Endothelial cell of umbilical vein (primary cell): ENCODE data around the gene SRSF1. TPM values are rescaled to one million over a fixed set of nuclear protein-coding genes. Genes with fewer than 3 reads are reported as not detected.

Experiments used
- BruUV-seq: library from RNA; stranded (reverse); fragments of 400-500 nt; replicated peaks from 2 replicates; lab custom pipeline; 2021; lab: Mats Ljungman, UMichigan
- CTCF ChIA-PET: fragments of 300-600, 350-600 bp; sonication (Branson Sonifier 250); formaldehyde crosslinking; loops from one replicate; lab custom pipeline; 2021; ENCODE audit warnings: antibody characterized with exemption, inconsistent platforms; lab: Charles Lee
- POLR2A ChIA-PET: fragments of 300-600, 350-600 bp; sonication (Branson Sonifier 250); formaldehyde crosslinking; loops from one replicate; lab custom pipeline; 2021; ENCODE audit warnings: antibody characterized with exemption, inconsistent platforms; lab: Charles Lee
- DNase-seq: peaks from one replicate; pipeline ENCODE4 v3.0.0-alpha.2; 2011; ENCODE audit warnings: low read depth, low spot score
- FAIRE-seq: peaks from 2 replicates; lab custom pipeline; 2011; peaks lifted over from hg19 to GRCh38; lab: Jason Lieb, UNC
- H2AFZ ChIP-seq: 2 replicates; pipeline ENCODE4 v1.6.0; 2012; ENCODE audit warnings: low read depth, low read length, control low read depth, inconsistent platforms
- H3K27ac ChIP-seq: 2 replicates; pipeline ENCODE4 v1.5.1; 2011; ENCODE audit warnings: low read depth, mild to moderate bottlenecking, control low read depth, low read length, moderate library complexity; ENCODE audit not compliant: insufficient read depth
- H3K27me3 ChIP-seq, 2 experiments: 2 replicates each; pipeline versions ENCODE4 v1.6.0 to v1.6.1; 2011; ENCODE audit warnings: low read length in 2 of 2, mixed read lengths in 1 of 2; ENCODE audit not compliant: control insufficient read depth in 2 of 2, insufficient read depth in 2 of 2
- H3K36me3 ChIP-seq, 2 experiments: 2 replicates in 1 of 2; 3 replicates in 1 of 2; pipeline ENCODE4 v1.5.1; 2011; ENCODE audit warnings: low read length in 2 of 2, mild to moderate bottlenecking in 1 of 2, moderate library complexity in 1 of 2; ENCODE audit not compliant: control insufficient read depth in 2 of 2, insufficient read depth in 2 of 2; ENCODE audit errors: extremely low read depth in 1 of 2
- H3K4me1 ChIP-seq: 3 replicates; pipeline ENCODE4 v1.5.1; 2011; ENCODE audit warnings: mild to moderate bottlenecking, low read length; ENCODE audit not compliant: control insufficient read depth, insufficient read depth; ENCODE audit errors: extremely low read depth
- H3K4me2 ChIP-seq: 2 replicates; pipeline ENCODE4 v1.6.1; 2011; ENCODE audit warnings: low read length, control low read depth, mixed read lengths; ENCODE audit not compliant: insufficient read depth
- H3K4me3 ChIP-seq, 3 experiments: fragments of 200-600 bp in 1 of 3; sonication (generic), shearing (Covaris generic) in 1 of 3; replicated peaks in 1 of 3; 2 replicates each; pipeline ENCODE4 v1.5.1; 2011 to 2016; ENCODE audit warnings: control low read depth in 3 of 3, low read length in 3 of 3, mild to moderate bottlenecking in 2 of 3, inconsistent platforms in 1 of 3, low read depth in 1 of 3, moderate library complexity in 1 of 3; ENCODE audit not compliant: insufficient read depth in 1 of 3
- H3K79me2 ChIP-seq: 2 replicates; pipeline ENCODE4 v1.6.0; 2012; ENCODE audit warnings: low read length, inconsistent platforms; ENCODE audit not compliant: control insufficient read depth, insufficient read depth
- H3K9ac ChIP-seq: replicated peaks from 2 replicates; pipeline ENCODE3; 2011; ENCODE audit warnings: low read length, control low read depth; ENCODE audit not compliant: insufficient read depth; ENCODE audit errors: extremely low read depth
- H3K9me1 ChIP-seq: replicated peaks from 3 replicates; pipeline ENCODE4 v1.6.0; 2011; ENCODE audit warnings: mild to moderate bottlenecking, low read length; ENCODE audit not compliant: control insufficient read depth, insufficient read depth; ENCODE audit errors: extremely low read depth
- H3K9me3 ChIP-seq: replicated peaks from 2 replicates; pipeline ENCODE4 v1.5.1; 2012; ENCODE audit warnings: low read length, inconsistent platforms; ENCODE audit not compliant: control insufficient read depth, insufficient read depth
- H4K20me1 ChIP-seq: replicated peaks from 2 replicates; pipeline ENCODE3; 2011; ENCODE audit warnings: mild to moderate bottlenecking, low read length; ENCODE audit not compliant: control insufficient read depth, insufficient read depth; ENCODE audit errors: extremely low read depth
- EZH2 ChIP-seq: IDR thresholded peaks from 2 replicates; pipeline ENCODE4 v1.6.1; 2012; ENCODE audit warnings: borderline replicate concordance, low read depth, mild to moderate bottlenecking, moderate library complexity, low read length, inconsistent platforms; ENCODE audit not compliant: severe bottlenecking
- GATA2 ChIP-seq: IDR thresholded peaks from 2 replicates; pipeline ENCODE4 v1.7.0; 2011; ENCODE audit warnings: low read depth, mild to moderate bottlenecking, moderate library complexity, mixed read lengths, low read length; ENCODE audit not compliant: insufficient read length, insufficient read depth
- JUN ChIP-seq: IDR thresholded peaks from 2 replicates; pipeline ENCODE4 v1.6.1; 2011; ENCODE audit warnings: borderline replicate concordance, low read depth; ENCODE audit not compliant: insufficient read length, insufficient read depth
- MYC ChIP-seq: IDR thresholded peaks from one replicate; pipeline ENCODE4 v1.6.1; 2011; ENCODE audit warnings: mild to moderate bottlenecking, low read depth, low read length
- POLR2A ChIP-seq: IDR thresholded peaks from 2 replicates; pipeline ENCODE4 v1.6.1; 2012; ENCODE audit warnings: low read depth, mild to moderate bottlenecking, control low read depth, low read length
- POLR2AphosphoS5 ChIP-seq: IDR thresholded peaks from 2 replicates; pipeline ENCODE4 v1.6.1; 2012; ENCODE audit warnings: low read depth, mild to moderate bottlenecking, control low read depth, low read length, moderate library complexity; ENCODE audit not compliant: insufficient read depth
- dilution Hi-C: fragments of 300-500 bp; cut with MboI; formaldehyde crosslinking; loops from one replicate; pipeline ENCODE4 v1.15.0; 2019; ENCODE audit warnings: low sequenced_read_pairs; ENCODE audit not compliant: extremely low pct_ligation_motif_present
- intact Hi-C: fragments of 100-400 bp; cut with micrococcal nuclease; formaldehyde crosslinking; loops from one replicate; pipeline ENCODE4 v1.10.0; 2022
- polyA plus RNA-seq, 4 experiments: library from polyadenylated mRNA; depleted of rRNA in 3 of 4; stranded (reverse) in 3 of 4; unstranded in 1 of 4; fragments of >200 nt; gene quantifications; 2 replicates each; pipeline versions ENCODE4 v1.2.1 to v1.2.3, GENCODE V29; 2011 to 2012; ENCODE audit warnings: missing spikeins in 1 of 4
- total RNA-seq: library from RNA; stranded (reverse); gene quantifications from 2 replicates; pipeline ENCODE4 v1.2.3, GENCODE V29; 2021
- TF ChIP-seq, protein P1 (sequence below), 2 donors: IDR thresholded peaks; 1 replicate in 1 of 2; 2 replicates in 1 of 2; pipeline ENCODE4 v1.5.1; 2011; ENCODE audit warnings: low read length in 2 of 2, mild to moderate bottlenecking in 2 of 2, moderate library complexity in 2 of 2, control low read depth in 1 of 2, inconsistent platforms in 1 of 2, low read depth in 1 of 2; ENCODE audit not compliant: insufficient read depth in 1 of 2; ENCODE audit errors: extremely low read depth in 1 of 2
- TF ChIP-seq, protein P2 (sequence below): IDR thresholded peaks from 2 replicates; pipeline ENCODE4 v1.6.1; 2011; ENCODE audit not compliant: insufficient read depth, insufficient read length

SRSF1 gene
- total and polyA plus RNA-seq, 2 donors (not counting 3 experiments of a cell fraction or from before 2014, with no cell fraction given), result 133 to 316 TPM

DNA sequence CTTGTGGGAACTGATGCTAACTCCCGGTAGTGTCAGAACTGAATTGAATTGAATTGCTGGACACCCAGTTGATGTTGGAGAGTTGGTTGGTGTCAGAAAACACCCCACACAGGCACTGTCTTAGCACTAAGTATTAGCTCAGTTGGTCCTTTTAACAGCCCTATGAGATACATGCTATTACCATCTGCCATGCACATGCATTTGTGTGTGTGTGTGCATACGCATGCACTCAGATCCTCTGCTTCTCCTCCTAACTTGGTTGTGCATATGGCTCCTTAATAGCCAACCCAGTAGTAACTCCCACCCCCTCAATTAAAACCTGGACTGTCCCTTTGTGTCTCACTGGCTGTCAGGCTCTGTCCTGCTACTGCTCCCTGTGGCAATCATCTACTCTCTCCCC, 43.9 kb upstream of the SRSF1 start:
- H3K9ac ChIP-seq, result no peak overlapping the region
- ChIA-PET POLR2A (no interaction called here), CTCF (no interaction called here)
- intact Hi-C loops (no loop called here), dilution Hi-C loops (no loop called here)
- no peaks in the 10 kb centered on the region for H3K4me1 ChIP-seq
- no peaks in the 10 kb centered on the region for H3K9me3 ChIP-seq
- no peak for TF ChIP-seq MYC
- TF ChIP-seq POLR2AphosphoS5, result no peak
- TF ChIP-seq POLR2A, result no peak
- TF ChIP-seq JUN, result no peak
- TF ChIP-seq, protein P1, sequence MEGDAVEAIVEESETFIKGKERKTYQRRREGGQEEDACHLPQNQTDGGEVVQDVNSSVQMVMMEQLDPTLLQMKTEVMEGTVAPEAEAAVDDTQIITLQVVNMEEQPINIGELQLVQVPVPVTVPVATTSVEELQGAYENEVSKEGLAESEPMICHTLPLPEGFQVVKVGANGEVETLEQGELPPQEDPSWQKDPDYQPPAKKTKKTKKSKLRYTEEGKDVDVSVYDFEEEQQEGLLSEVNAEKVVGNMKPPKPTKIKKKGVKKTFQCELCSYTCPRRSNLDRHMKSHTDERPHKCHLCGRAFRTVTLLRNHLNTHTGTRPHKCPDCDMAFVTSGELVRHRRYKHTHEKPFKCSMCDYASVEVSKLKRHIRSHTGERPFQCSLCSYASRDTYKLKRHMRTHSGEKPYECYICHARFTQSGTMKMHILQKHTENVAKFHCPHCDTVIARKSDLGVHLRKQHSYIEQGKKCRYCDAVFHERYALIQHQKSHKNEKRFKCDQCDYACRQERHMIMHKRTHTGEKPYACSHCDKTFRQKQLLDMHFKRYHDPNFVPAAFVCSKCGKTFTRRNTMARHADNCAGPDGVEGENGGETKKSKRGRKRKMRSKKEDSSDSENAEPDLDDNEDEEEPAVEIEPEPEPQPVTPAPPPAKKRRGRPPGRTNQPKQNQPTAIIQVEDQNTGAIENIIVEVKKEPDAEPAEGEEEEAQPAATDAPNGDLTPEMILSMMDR (IDR thresholded peaks at IDR 0.05; ENCODE audit: extremely low read depth in 1 of 2, insufficient read depth in 1 of 2, low read depth in 1 of 2, low read length in 2 of 2), result no peak
- TF ChIP-seq GATA2, result no peak
- TF ChIP-seq, protein P2, sequence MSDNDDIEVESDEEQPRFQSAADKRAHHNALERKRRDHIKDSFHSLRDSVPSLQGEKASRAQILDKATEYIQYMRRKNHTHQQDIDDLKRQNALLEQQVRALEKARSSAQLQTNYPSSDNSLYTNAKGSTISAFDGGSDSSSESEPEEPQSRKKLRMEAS, result no peak
- no peak for TF ChIP-seq EZH2
- no peaks in the 10 kb centered on the region for H4K20me1 ChIP-seq
- H2AFZ ChIP-seq, result no peak overlapping the region
- FAIRE-seq, result no peak
- no peaks in the 10 kb centered on the region for H3K79me2 ChIP-seq
- no peak overlapping the region for H3K4me3 ChIP-seq
- no peaks in the 10 kb centered on the region for H3K9me1 ChIP-seq
- no peaks in the 10 kb centered on the region for H3K36me3 ChIP-seq
- no TSS peak for BruUV-seq
- peaks cover 0 to 19% of the 10 kb centered on the region in 2 experiments for H3K27me3 ChIP-seq
- no peak overlapping the region for H3K4me2 ChIP-seq
- no peak for DNase-seq
- H3K27ac ChIP-seq, result no peak overlapping the region
